B cell (primary cell): Measurements from ENCODE around the gene SLC12A1. TPM values are rescaled to one million over a fixed set of nuclear protein-coding genes. Genes with fewer than 3 reads are reported as not detected.

Experiments used
- ATAC-seq: fragments of 200-7000 bp; cut with Tn5 transposase; one replicate; pipeline ENCODE4 v1.10.0; 2021; ENCODE audit warnings: low read depth, mild to moderate bottlenecking, moderate number of reproducible peaks, moderate library complexity
- CTCF ChIA-PET: fragments of 350-600 bp; sonication (Branson Sonifier 250); formaldehyde crosslinking; loops from one replicate; lab custom pipeline; 2021; ENCODE audit warnings: antibody characterized with exemption, inconsistent platforms; lab: Charles Lee
- POLR2A ChIA-PET: fragments of 350-600 bp; sonication (Branson Sonifier 250); formaldehyde crosslinking; loops from one replicate; lab custom pipeline; 2021; ENCODE audit warnings: antibody characterized with exemption; lab: Charles Lee
- DNase-seq: peaks from one replicate; pipeline ENCODE4 v3.0.0; 2013
- H2AFZ ChIP-seq: 2 replicates; pipeline ENCODE4 v1.6.1; 2012; ENCODE audit warnings: mild to moderate bottlenecking, low read depth, low read length; ENCODE audit not compliant: insufficient read depth, poor library complexity, severe bottlenecking
- H3K27ac ChIP-seq, 2 donors: 1 replicate in 1 of 2; 2 replicates in 1 of 2; pipeline ENCODE4 v1.5.1; 2012 to 2013; ENCODE audit warnings: low read length in 2 of 2, mild to moderate bottlenecking in 2 of 2, moderate library complexity in 1 of 2
- H3K27me3 ChIP-seq, 4 experiments: fragments of 200-600 bp in 1 of 4; sonication (generic) in 1 of 4; replicated peaks in 1 of 4; 1 replicate in 2 of 4; 2 replicates in 2 of 4; pipeline versions ENCODE4 v1.6.1 to v1.7.0; 2013 to 2016; ENCODE audit warnings: low read length in 3 of 4, mild to moderate bottlenecking in 2 of 4, mixed read lengths in 1 of 4, moderate library complexity in 1 of 4; ENCODE audit not compliant: insufficient read depth in 4 of 4, control insufficient read depth in 3 of 4; ENCODE audit errors: control extremely low read depth in 1 of 4
- H3K36me3 ChIP-seq, 2 experiments: replicated peaks in 1 of 2; 1 replicate in 1 of 2; 2 replicates in 1 of 2; pipeline versions ENCODE4 v1.6.1 to v1.7.1; 2013; ENCODE audit warnings: low read length in 1 of 2; ENCODE audit not compliant: insufficient read depth in 2 of 2, control insufficient read depth in 1 of 2; ENCODE audit errors: control extremely low read depth in 1 of 2, extremely low read depth in 1 of 2
- H3K4me1 ChIP-seq, 2 donors: fragments of 200-600 bp in 1 of 2; sonication (generic) in 1 of 2; 1 replicate in 1 of 2; 2 replicates in 1 of 2; pipeline versions ENCODE4 v1.5.1 to v1.6.1; 2013 to 2017; ENCODE audit warnings: low read length in 2 of 2; ENCODE audit not compliant: control insufficient read depth in 2 of 2, insufficient read depth in 2 of 2
- H3K4me2 ChIP-seq: replicated peaks from 2 replicates; pipeline ENCODE3; 2012; ENCODE audit warnings: mild to moderate bottlenecking, low read depth, low read length; ENCODE audit not compliant: poor library complexity, severe bottlenecking
- H3K4me3 ChIP-seq, 5 experiments: fragments of 200-600 bp in 1 of 5; sonication (generic) in 1 of 5; 1 replicate in 3 of 5; 2 replicates in 2 of 5; pipeline versions ENCODE4 v1.5.1 to v1.7.0; 2011 to 2016; ENCODE audit warnings: low read length in 4 of 5, mild to moderate bottlenecking in 4 of 5, low read depth in 2 of 5, control low read depth in 1 of 5, moderate library complexity in 1 of 5; ENCODE audit not compliant: insufficient read depth in 1 of 5; ENCODE audit errors: control extremely low read depth in 1 of 5, extremely low read depth in 1 of 5
- H3K79me2 ChIP-seq: fragments of 200-600 bp; sonication (generic); one replicate; pipeline ENCODE4 v1.6.0; 2016; ENCODE audit warnings: low read length; ENCODE audit not compliant: control insufficient read depth, insufficient read depth
- H3K9ac ChIP-seq: fragments of 200-600 bp; sonication (generic); 2 replicates; pipeline ENCODE4 v1.6.1; 2017; ENCODE audit warnings: mild to moderate bottlenecking, low read length, moderate library complexity
- H3K9me3 ChIP-seq, 3 donors: one replicate each; pipeline versions ENCODE4 v1.6.1 to v1.7.1; 2013; ENCODE audit warnings: low read length in 2 of 3; ENCODE audit not compliant: control insufficient read depth in 2 of 3, insufficient read depth in 1 of 3; ENCODE audit errors: control extremely low read depth in 1 of 3
- H4K20me1 ChIP-seq: 2 replicates; pipeline ENCODE4 v1.6.0; 2012; ENCODE audit warnings: mild to moderate bottlenecking, low read length; ENCODE audit not compliant: insufficient read depth, control insufficient read depth, poor library complexity, severe bottlenecking
- H3K27ac Mint-ChIP-seq: one replicate; pipeline ENCODE4 v1.8.0; 2021; ENCODE audit warnings: mixed read lengths
- H3K27me3 Mint-ChIP-seq: one replicate; pipeline ENCODE4 v1.8.0; 2021; ENCODE audit warnings: mixed read lengths
- H3K4me1 Mint-ChIP-seq: one replicate; pipeline ENCODE4 v1.8.0; 2021; ENCODE audit warnings: mixed read lengths
- H3K4me3 Mint-ChIP-seq: one replicate; pipeline ENCODE4 v1.8.0; 2021; ENCODE audit warnings: mixed read lengths
- H3K9me3 Mint-ChIP-seq: one replicate; pipeline ENCODE4 v1.8.0; 2022; ENCODE audit warnings: mixed read lengths; ENCODE audit not compliant: insufficient read depth
- CTCF ChIP-seq: fragments of 200-600 bp; IDR thresholded peaks from one replicate; pipeline ENCODE4 v1.8.0; 2022; ENCODE audit warnings: antibody characterized with exemption, mild to moderate bottlenecking
- EZH2 ChIP-seq: IDR thresholded peaks from 2 replicates; pipeline ENCODE4 v1.6.1; 2012; ENCODE audit warnings: borderline replicate concordance, low read depth, mild to moderate bottlenecking, moderate library complexity, low read length; ENCODE audit not compliant: insufficient read depth, poor library complexity, severe bottlenecking
- whole genome bisulfite sequencing: methylation state at CpG from one replicate; pipeline ENCODE4 v1.1.5; 2013; ENCODE audit warnings: missing lambda C conversion rate; ENCODE audit not compliant: insufficient coverage; 5-methylcytosine and 5-hydroxymethylcytosine counted together
- intact Hi-C: fragments of 100-400 bp; cut with micrococcal nuclease; formaldehyde crosslinking; loops from one replicate; pipeline ENCODE4 v1.10.0; 2022
- polyA plus RNA-seq: library from polyadenylated mRNA; depleted of rRNA; stranded (reverse); fragments of >200 nt; gene quantifications from 2 replicates; pipeline ENCODE4 v1.2.3, GENCODE V29; 2012
- total RNA-seq, 2 donors: library from RNA; stranded (reverse); fragments of 120-200 nt in 1 of 2; gene quantifications; 1 replicate in 1 of 2; 2 replicates in 1 of 2; pipeline versions ENCODE4 v1.2.3 to v1.2.4, GENCODE V29; 2013 to 2022

Gene SLC12A1
- total and polyA plus RNA-seq, 2 donors (not counting 1 experiment from before 2014, with no cell fraction given) = not detected

- no peak for ATAC-seq
- intact Hi-C loops = no loop called here
- TF ChIP-seq EZH2 = no peak
- no peak for TF ChIP-seq CTCF
These were observed 73.5 kb downstream of the SLC12A1 start for GRCh38 chr15:48279608-48280007.

GRCh38 chr15:48281674-48282073 is 75.6 kb downstream of the SLC12A1 start:
- no peaks in the 10 kb centered on the region for H3K9me3 Mint-ChIP-seq
- H3K4me3 Mint-ChIP-seq = no peak overlapping the region
- no peak for DNase-seq
- no peak overlapping the region for H3K9ac ChIP-seq
- no peaks in the 10 kb centered on the region for H3K36me3 ChIP-seq
- H3K79me2 ChIP-seq = no peaks in the 10 kb centered on the region
- TF ChIP-seq EZH2 = no peak
- TF ChIP-seq CTCF = no peak
- ChIA-PET CTCF (interaction anchor here (0.6 kb wide), 1 partner anchor 13 kb away, joined by 3 read pairs; no protein-coding TSS in a partner anchor), POLR2A (no interaction called here)
- peaks cover 3% of the 10 kb centered on the region in 2 donors for H3K4me1 ChIP-seq
- H3K4me1 Mint-ChIP-seq = peaks cover 6% of the 10 kb centered on the region
- no peaks in the 10 kb centered on the region for H4K20me1 ChIP-seq
- ATAC-seq = no peak
- no peaks in the 10 kb centered on the region for H3K9me3 ChIP-seq
- no peaks in the 10 kb centered on the region for H3K27me3 Mint-ChIP-seq
- intact Hi-C loops = no loop called here
- no peak overlapping the region for H3K27ac ChIP-seq
- 94% methylated on average over 2 of the region's 4 CpGs for WGBS
- no peak overlapping the region for H3K4me2 ChIP-seq
- H2AFZ ChIP-seq = no peak overlapping the region
- H3K27ac Mint-ChIP-seq = no peak overlapping the region
- no peak overlapping the region for H3K4me3 ChIP-seq
- H3K27me3 ChIP-seq = no peaks in the 10 kb centered on the region

More at GRCh38 chr15:48279608-48280007, 73.5 kb downstream of the SLC12A1 start:
- H4K20me1 ChIP-seq = no peaks in the 10 kb centered on the region
- POLR2A ChIA-PET = no interaction called here
- no peak overlapping the region for H3K27ac ChIP-seq
- Mint-ChIP-seq H3K27ac (no peak overlapping the region), H3K9me3 (no peaks in the 10 kb centered on the region), H3K4me1 (no peaks in the 10 kb centered on the region), H3K4me3 (no peak overlapping the region), H3K27me3 (no peaks in the 10 kb centered on the region)
- H2AFZ ChIP-seq = no peak overlapping the region
- no CpG with 5 or more reads among the region's 1 CpG for WGBS
- H3K27me3 ChIP-seq = no peaks in the 10 kb centered on the region
- no peaks in the 10 kb centered on the region for H3K79me2 ChIP-seq
- no peak overlapping the region for H3K9ac ChIP-seq
- no peaks in the 10 kb centered on the region for H3K36me3 ChIP-seq
- CTCF ChIA-PET = interaction anchor here (0.5 kb wide), 1 partner anchor 1084 kb away, joined by 3 read pairs; no protein-coding TSS in a partner anchor
- H3K4me1 ChIP-seq = no peaks in the 10 kb centered on the region
- H3K9me3 ChIP-seq = peaks cover 0 to 1% (median 0%) of the 10 kb centered on the region in 3 donors
- H3K4me2 ChIP-seq = no peak overlapping the region
- H3K4me3 ChIP-seq = no peak overlapping the region
- no peak for DNase-seq
